ENCODE measurements around the gene AOAH. TPM values are rescaled to one million over a fixed set of nuclear protein-coding genes. Genes with fewer than 3 reads are reported as not detected.

AOAH gene
- total and polyA plus RNA-seq, 2 experiments from 2014 or later: not detected

DNA sequence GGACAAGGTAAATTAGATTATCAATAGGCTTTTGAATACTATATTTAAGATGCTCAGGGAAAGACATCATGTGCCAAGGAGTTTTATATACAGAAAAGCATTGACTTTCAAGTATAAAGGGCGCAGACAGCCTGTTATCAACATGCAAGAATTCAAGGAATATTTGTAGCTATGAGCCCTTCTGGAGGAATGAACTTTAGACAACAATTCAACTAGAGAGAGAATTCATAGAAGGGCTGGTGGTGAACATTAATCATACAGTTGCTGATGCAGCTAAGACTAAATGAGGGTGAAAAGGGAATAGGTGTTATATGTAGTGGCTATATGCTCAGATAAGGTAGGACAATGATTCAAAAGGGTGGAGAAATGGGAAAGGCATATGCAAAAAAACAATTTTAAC, 41.2 kb downstream of the AOAH start:
- Histone ChIP-seq H3K4me2 (ENCODE audit: unreplicated experiment) (no peak overlapping the region), H3K4me3 (no peak overlapping the region), H3K9me3 (ENCODE audit: low read depth) (no peaks in the 10 kb centered on the region), H3F3A (ENCODE audit: insufficient read depth) (no peaks in the 10 kb centered on the region), H3K79me2 (ENCODE audit: insufficient read depth) (no peaks in the 10 kb centered on the region), H4K20me1 (ENCODE audit: insufficient read depth) (no peaks in the 10 kb centered on the region), H3K27me3 (replicated peaks; ENCODE audit: insufficient read depth) (no peaks in the 10 kb centered on the region), H3K9me2 (ENCODE audit: insufficient read depth) (no peaks in the 10 kb centered on the region), H2AFZ (no peak overlapping the region), H3K9ac (no peak overlapping the region), H3K4me1 (ENCODE audit: insufficient read depth) (no peaks in the 10 kb centered on the region), H3K36me3 (ENCODE audit: low read depth) (no peaks in the 10 kb centered on the region), H3K27ac (no peak overlapping the region)
- in situ Hi-C loops (cut with MboI): no loop called here
- DNase-seq: no peak
- 72 to 75% methylated on average over 1 of the region's 1 CpG for WGBS, 2 experiments (ENCODE audit: low coverage in 1 of 2, low lambda C conversion rate in 2 of 2, missing lambda C conversion rate in 2 of 2)
- no peak for TF ChIP-seq EZH2phosphoT487 (IDR thresholded peaks at IDR 0.05; ENCODE audit: insufficient read depth, low read depth)
- TF ChIP-seq EZH2 (IDR thresholded peaks at IDR 0.05; ENCODE audit: insufficient read depth, poor library complexity, severe bottlenecking): no peak

GRCh38 chr7:36682102-36682501, 42.2 kb downstream of the AOAH start:
- TF ChIP-seq EZH2 (IDR thresholded peaks at IDR 0.05; ENCODE audit: insufficient read depth, poor library complexity, severe bottlenecking) (no peak), EZH2phosphoT487 (IDR thresholded peaks at IDR 0.05; ENCODE audit: insufficient read depth, low read depth) (no peak)
- Histone ChIP-seq H3K9me2 (ENCODE audit: insufficient read depth) (no peaks in the 10 kb centered on the region), H3K27me3 (replicated peaks; ENCODE audit: insufficient read depth) (0 out of 2 replicates have a peak, but pooled peaks cover 4% of the 10 kb centered on the region), H3F3A (ENCODE audit: insufficient read depth) (no peaks in the 10 kb centered on the region), H3K27ac (no peak overlapping the region), H3K4me1 (ENCODE audit: insufficient read depth) (no peaks in the 10 kb centered on the region), H3K79me2 (ENCODE audit: insufficient read depth) (no peaks in the 10 kb centered on the region), H2AFZ (no peak overlapping the region), H3K9ac (no peak overlapping the region), H3K9me3 (ENCODE audit: low read depth) (no peaks in the 10 kb centered on the region), H3K4me2 (ENCODE audit: unreplicated experiment) (no peak overlapping the region), H3K4me3 (no peak overlapping the region), H4K20me1 (ENCODE audit: insufficient read depth) (no peaks in the 10 kb centered on the region), H3K36me3 (ENCODE audit: low read depth) (no peaks in the 10 kb centered on the region)
- WGBS, 2 experiments (ENCODE audit: low coverage in 1 of 2, low lambda C conversion rate in 2 of 2, missing lambda C conversion rate in 2 of 2): 76 to 79% methylated on average over 2 of the region's 2 CpGs
- in situ Hi-C loops (cut with MboI): no loop called here
- no peak for DNase-seq

- Histone ChIP-seq H3K9me3 (ENCODE audit: low read depth) (no peaks in the 10 kb centered on the region), H3K4me1 (ENCODE audit: insufficient read depth) (no peaks in the 10 kb centered on the region), H3K4me2 (ENCODE audit: unreplicated experiment) (no peak overlapping the region), H3K36me3 (ENCODE audit: low read depth) (no peaks in the 10 kb centered on the region), H4K20me1 (ENCODE audit: insufficient read depth) (no peaks in the 10 kb centered on the region), H3K9me2 (ENCODE audit: insufficient read depth) (no peaks in the 10 kb centered on the region), H2AFZ (no peak overlapping the region), H3K4me3 (no peak overlapping the region), H3K9ac (no peak overlapping the region), H3K27me3 (replicated peaks; ENCODE audit: insufficient read depth) (peaks cover 21% of the 10 kb centered on the region), H3F3A (ENCODE audit: insufficient read depth) (no peaks in the 10 kb centered on the region), H3K27ac (no peak overlapping the region), H3K79me2 (ENCODE audit: insufficient read depth) (no peaks in the 10 kb centered on the region)
- 59 to 72% methylated on average over 2 of the region's 2 CpGs for WGBS, 2 experiments (ENCODE audit: low coverage in 1 of 2, low lambda C conversion rate in 2 of 2, missing lambda C conversion rate in 2 of 2)
- no peak for DNase-seq
- in situ Hi-C loops (cut with MboI): loop anchor here (10.0 kb wide), 1 partner anchor 193 kb away; no protein-coding TSS in a partner anchor
- TF ChIP-seq EZH2phosphoT487 (IDR thresholded peaks at IDR 0.05; ENCODE audit: insufficient read depth, low read depth): no peak
- TF ChIP-seq EZH2 (IDR thresholded peaks at IDR 0.05; ENCODE audit: insufficient read depth, poor library complexity, severe bottlenecking): no peak
These were observed 46.4 kb downstream of the AOAH start for GRCh38 chr7:36677769-36678437.

DNA sequence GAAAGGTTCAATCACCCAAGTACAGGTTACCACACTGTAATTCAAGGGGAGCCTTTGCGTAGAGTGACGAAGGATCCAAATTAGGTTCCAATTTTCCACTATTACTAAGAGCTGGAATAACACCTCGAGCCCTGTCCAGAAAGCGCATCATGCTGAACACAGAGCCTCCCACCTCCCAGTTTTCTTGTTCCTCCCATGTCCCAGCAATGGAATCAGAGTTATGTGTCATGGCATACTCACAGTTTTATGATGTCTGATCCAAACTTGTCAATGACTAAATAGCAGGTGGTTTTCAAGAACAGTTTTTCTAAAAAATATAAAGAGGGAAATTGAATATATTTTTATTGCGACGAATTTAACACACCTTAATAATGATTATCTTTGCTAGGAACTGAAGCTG, 50.6 kb downstream of the AOAH start:
- no peaks in the 10 kb centered on the region for H4K20me1 ChIP-seq (ENCODE audit: insufficient read depth)
- WGBS, 2 experiments (ENCODE audit: low coverage in 1 of 2, low lambda C conversion rate in 2 of 2, missing lambda C conversion rate in 2 of 2): 73 to 82% methylated on average over 6 of the region's 6 CpGs
- in situ Hi-C loops (cut with MboI): loop anchor here (10.0 kb wide), 1 partner anchor 189 kb away; no protein-coding TSS in a partner anchor

More for the DNA sequence above, 50.6 kb downstream of the AOAH start:
- no peaks in the 10 kb centered on the region for H3K4me1 ChIP-seq (ENCODE audit: insufficient read depth)
- no peak overlapping the region for H2AFZ ChIP-seq
- no peaks in the 10 kb centered on the region for H3K36me3 ChIP-seq (ENCODE audit: low read depth)
- no peak for DNase-seq
- no peaks in the 10 kb centered on the region for H3K9me2 ChIP-seq (ENCODE audit: insufficient read depth)
- no peak for TF ChIP-seq EZH2 (IDR thresholded peaks at IDR 0.05; ENCODE audit: insufficient read depth, poor library complexity, severe bottlenecking)
- H3F3A ChIP-seq (ENCODE audit: insufficient read depth): no peaks in the 10 kb centered on the region
- no peak overlapping the region for H3K27ac ChIP-seq
- no peak overlapping the region for H3K4me3 ChIP-seq
- H3K9me3 ChIP-seq (ENCODE audit: low read depth): no peaks in the 10 kb centered on the region
- no peak overlapping the region for H3K4me2 ChIP-seq (ENCODE audit: unreplicated experiment)
- H3K79me2 ChIP-seq (ENCODE audit: insufficient read depth): no peaks in the 10 kb centered on the region
- no peak overlapping the region for H3K9ac ChIP-seq
- H3K27me3 ChIP-seq (replicated peaks; ENCODE audit: insufficient read depth): peaks cover 21% of the 10 kb centered on the region

Measured in GM23248 (cell line).